ENCODE data around the gene IL32. TPM values are rescaled to one million over a fixed set of nuclear protein-coding genes. Genes with fewer than 3 reads are reported as not detected.

IL32 gene
- polyA plus RNA-seq, 2 donors = 16.5 to 19.0 TPM

- no peak overlapping the region for H3K27ac ChIP-seq (ENCODE audit: low read depth in 2 of 2, low read length in 1 of 2)
- WGBS, 2 donors = 68 to 76% methylated on average over 7 of the region's 7 CpGs
- H3K36me3 ChIP-seq (ENCODE audit: control insufficient read depth in 2 of 2, insufficient read depth in 2 of 2, low read length in 1 of 2) = no peaks in the 10 kb centered on the region
- no peaks in the 10 kb centered on the region for H3K9me3 ChIP-seq (ENCODE audit: control insufficient read depth in 2 of 2, insufficient read depth in 1 of 2, low read depth in 1 of 2, low read length in 1 of 2)
- no peak overlapping the region for H3K4me3 ChIP-seq (ENCODE audit: low read depth in 1 of 2, low read length in 2 of 2)
- H3K27me3 ChIP-seq (ENCODE audit: control insufficient read depth in 1 of 2, insufficient read depth in 2 of 2, low read length in 2 of 2) = no peaks in the 10 kb centered on the region
- peaks cover 0 to 3% of the 10 kb centered on the region in 2 donors for H3K4me1 ChIP-seq (ENCODE audit: control insufficient read depth in 2 of 2, insufficient read depth in 2 of 2, low read length in 1 of 2)
Measured at GRCh38 chr16:3088450-3088849, 23.0 kb downstream of the IL32 start.

DNA sequence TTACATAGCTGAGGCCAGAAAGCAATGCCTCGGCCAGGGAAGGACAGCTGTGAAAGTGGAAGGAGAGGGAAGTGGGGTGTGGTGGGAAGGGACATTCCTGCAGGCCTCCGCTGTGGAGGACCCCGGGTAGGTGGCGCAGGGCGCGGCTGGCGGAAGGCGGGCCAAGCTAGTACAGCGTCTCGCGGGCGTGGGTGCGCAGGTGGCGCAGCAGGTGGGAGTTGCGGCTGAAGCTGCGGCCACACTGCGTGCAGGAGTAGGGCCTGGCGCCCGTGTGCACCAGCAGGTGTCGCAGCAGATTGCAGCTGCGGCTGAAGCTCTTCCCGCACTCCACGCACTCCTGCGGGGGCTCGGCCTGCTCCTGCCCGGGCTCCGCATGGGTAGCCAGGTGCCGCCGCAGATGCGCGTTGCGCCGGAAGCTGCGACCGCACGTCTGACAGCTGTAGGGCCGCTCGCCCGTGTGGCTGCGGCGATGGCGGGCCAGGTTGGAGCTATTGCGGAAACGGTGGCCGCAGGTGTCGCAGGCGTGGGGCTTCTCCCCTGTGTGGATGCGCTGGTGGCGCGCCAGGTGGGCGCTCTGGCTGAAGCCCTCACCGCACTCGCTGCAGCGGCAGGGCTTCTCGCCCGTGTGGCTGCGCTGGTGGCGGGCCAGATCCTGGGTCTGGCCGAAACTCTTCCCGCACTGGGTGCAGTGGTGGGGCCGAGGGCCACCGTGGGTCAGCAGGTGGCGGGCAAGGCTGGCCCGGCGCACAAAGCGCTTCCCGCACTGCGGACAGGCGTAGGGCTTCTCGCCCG lies 23.7 kb downstream of the IL32 start:
- no peak overlapping the region for H3K4me3 ChIP-seq (ENCODE audit: low read depth in 1 of 2, low read length in 2 of 2)
- peaks cover 0 to 3% of the 10 kb centered on the region in 2 donors for H3K4me1 ChIP-seq (ENCODE audit: control insufficient read depth in 2 of 2, insufficient read depth in 2 of 2, low read length in 1 of 2)
- H3K27me3 ChIP-seq (ENCODE audit: control insufficient read depth in 1 of 2, insufficient read depth in 2 of 2, low read length in 2 of 2) = no peaks in the 10 kb centered on the region
- H3K36me3 ChIP-seq (ENCODE audit: control insufficient read depth in 2 of 2, insufficient read depth in 2 of 2, low read length in 1 of 2) = no peaks in the 10 kb centered on the region
- no peak overlapping the region for H3K27ac ChIP-seq (ENCODE audit: low read depth in 2 of 2, low read length in 1 of 2)
- H3K9me3 ChIP-seq (ENCODE audit: control insufficient read depth in 2 of 2, insufficient read depth in 1 of 2, low read depth in 1 of 2, low read length in 1 of 2) = no peaks in the 10 kb centered on the region
- 95 to 97% methylated on average over 66 to 71 of the region's 71 CpGs for WGBS, 2 donors

- Histone ChIP-seq H3K36me3 (ENCODE audit: control insufficient read depth in 2 of 2, insufficient read depth in 2 of 2, low read length in 1 of 2) (no peaks in the 10 kb centered on the region), H3K4me1 (ENCODE audit: control insufficient read depth in 2 of 2, insufficient read depth in 2 of 2, low read length in 1 of 2) (peaks cover 0 to 3% of the 10 kb centered on the region in 2 donors), H3K27me3 (ENCODE audit: control insufficient read depth in 1 of 2, insufficient read depth in 2 of 2, low read length in 2 of 2) (no peaks in the 10 kb centered on the region), H3K27ac (ENCODE audit: low read depth in 2 of 2, low read length in 1 of 2) (no peak overlapping the region), H3K9me3 (ENCODE audit: control insufficient read depth in 2 of 2, insufficient read depth in 1 of 2, low read depth in 1 of 2, low read length in 1 of 2) (no peaks in the 10 kb centered on the region), H3K4me3 (ENCODE audit: low read depth in 1 of 2, low read length in 2 of 2) (no peak overlapping the region)
- 96% methylated on average over 81 of the region's 81 CpGs for WGBS, 2 donors
Measured at GRCh38 chr16:3089717-3090592, 24.5 kb downstream of the IL32 start.

DNA sequence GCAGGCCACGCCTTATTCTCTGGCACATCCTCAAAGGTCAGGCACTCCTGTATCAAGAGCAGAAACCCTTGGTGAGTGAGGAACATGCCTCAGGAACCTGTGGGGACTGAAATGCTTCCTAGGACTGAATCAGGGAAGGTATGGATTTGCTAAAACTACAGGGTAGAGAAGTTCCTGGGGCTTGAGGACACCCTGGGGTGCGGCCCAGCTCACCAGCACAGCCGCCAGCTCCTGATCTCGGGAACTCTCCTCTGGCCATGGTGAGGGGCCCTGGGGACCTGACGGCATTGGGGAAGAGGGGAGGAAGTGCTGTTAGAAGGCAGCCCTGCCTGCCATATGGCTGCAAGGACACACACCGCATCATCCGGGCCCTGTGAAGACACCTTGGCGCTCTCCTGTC lies 26.1 kb downstream of the IL32 start:
- Histone ChIP-seq H3K9me3 (ENCODE audit: control insufficient read depth in 2 of 2, insufficient read depth in 1 of 2, low read depth in 1 of 2, low read length in 1 of 2) (no peaks in the 10 kb centered on the region), H3K27me3 (ENCODE audit: control insufficient read depth in 1 of 2, insufficient read depth in 2 of 2, low read length in 2 of 2) (no peaks in the 10 kb centered on the region), H3K4me3 (ENCODE audit: low read depth in 1 of 2, low read length in 2 of 2) (no peak overlapping the region), H3K27ac (ENCODE audit: low read depth in 2 of 2, low read length in 1 of 2) (no peak overlapping the region), H3K36me3 (ENCODE audit: control insufficient read depth in 2 of 2, insufficient read depth in 2 of 2, low read length in 1 of 2) (no peaks in the 10 kb centered on the region), H3K4me1 (ENCODE audit: control insufficient read depth in 2 of 2, insufficient read depth in 2 of 2, low read length in 1 of 2) (peaks cover 0 to 3% of the 10 kb centered on the region in 2 donors)
- WGBS, 2 donors = 85 to 88% methylated on average over 8 of the region's 8 CpGs

GRCh38 chr16:3092501-3092941 lies 27.1 kb downstream of the IL32 start:
- WGBS, 2 donors = 58 to 60% methylated on average over 19 to 20 of the region's 20 CpGs
- Histone ChIP-seq H3K36me3 (ENCODE audit: control insufficient read depth in 2 of 2, insufficient read depth in 2 of 2, low read length in 1 of 2) (no peaks in the 10 kb centered on the region), H3K9me3 (ENCODE audit: control insufficient read depth in 2 of 2, insufficient read depth in 1 of 2, low read depth in 1 of 2, low read length in 1 of 2) (no peaks in the 10 kb centered on the region), H3K27ac (ENCODE audit: low read depth in 2 of 2, low read length in 1 of 2) (no peak overlapping the region), H3K4me3 (ENCODE audit: low read depth in 1 of 2, low read length in 2 of 2) (no peak overlapping the region), H3K27me3 (ENCODE audit: control insufficient read depth in 1 of 2, insufficient read depth in 2 of 2, low read length in 2 of 2) (no peaks in the 10 kb centered on the region), H3K4me1 (ENCODE audit: control insufficient read depth in 2 of 2, insufficient read depth in 2 of 2, low read length in 1 of 2) (no peaks in the 10 kb centered on the region)

DNA sequence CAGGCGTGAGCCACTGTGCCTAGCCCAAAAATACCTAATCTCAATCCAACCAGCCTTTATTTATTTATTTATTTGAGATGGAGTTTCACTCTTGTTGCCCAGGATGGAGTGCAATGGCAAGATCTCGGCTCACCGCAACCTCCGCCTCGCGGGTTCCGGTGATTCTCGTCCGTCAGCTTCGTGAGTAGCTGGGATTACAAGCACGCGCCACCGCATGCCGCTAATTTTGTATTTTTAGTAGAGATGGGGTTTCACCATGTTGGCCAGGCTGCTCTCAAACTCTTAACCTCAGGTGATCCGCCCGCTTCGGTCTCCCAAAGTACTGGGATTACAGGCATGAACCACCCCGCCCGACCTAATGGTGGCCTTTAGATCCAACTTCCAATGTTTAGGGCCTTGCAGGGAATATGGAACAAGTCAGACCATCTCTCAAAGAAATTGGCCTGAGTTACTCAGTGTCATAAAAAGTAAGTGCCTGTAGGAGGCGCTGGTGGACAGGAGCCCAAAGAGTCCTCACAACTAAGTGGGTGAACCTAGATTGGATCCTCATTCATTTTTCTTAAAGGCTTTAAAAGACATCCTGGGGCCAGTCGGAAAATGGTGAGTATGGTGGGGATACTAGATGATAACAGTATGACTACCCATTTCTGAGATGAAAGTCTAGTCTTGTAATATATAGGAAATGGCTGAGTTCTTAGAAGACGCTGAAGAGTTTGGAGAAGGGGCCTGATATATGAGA lies 29.0 kb downstream of the IL32 start:
- Histone ChIP-seq H3K9me3 (ENCODE audit: control insufficient read depth in 2 of 2, insufficient read depth in 1 of 2, low read depth in 1 of 2, low read length in 1 of 2) (no peaks in the 10 kb centered on the region), H3K36me3 (ENCODE audit: control insufficient read depth in 2 of 2, insufficient read depth in 2 of 2, low read length in 1 of 2) (no peaks in the 10 kb centered on the region), H3K4me1 (ENCODE audit: control insufficient read depth in 2 of 2, insufficient read depth in 2 of 2, low read length in 1 of 2) (peaks cover 0 to 1% of the 10 kb centered on the region in 2 donors), H3K27ac (ENCODE audit: low read depth in 2 of 2, low read length in 1 of 2) (no peak overlapping the region), H3K27me3 (ENCODE audit: control insufficient read depth in 1 of 2, insufficient read depth in 2 of 2, low read length in 2 of 2) (no peaks in the 10 kb centered on the region), H3K4me3 (ENCODE audit: low read depth in 1 of 2, low read length in 2 of 2) (no peak overlapping the region)
- WGBS, 2 donors = 83 to 89% methylated on average over 22 of the region's 22 CpGs

DNA sequence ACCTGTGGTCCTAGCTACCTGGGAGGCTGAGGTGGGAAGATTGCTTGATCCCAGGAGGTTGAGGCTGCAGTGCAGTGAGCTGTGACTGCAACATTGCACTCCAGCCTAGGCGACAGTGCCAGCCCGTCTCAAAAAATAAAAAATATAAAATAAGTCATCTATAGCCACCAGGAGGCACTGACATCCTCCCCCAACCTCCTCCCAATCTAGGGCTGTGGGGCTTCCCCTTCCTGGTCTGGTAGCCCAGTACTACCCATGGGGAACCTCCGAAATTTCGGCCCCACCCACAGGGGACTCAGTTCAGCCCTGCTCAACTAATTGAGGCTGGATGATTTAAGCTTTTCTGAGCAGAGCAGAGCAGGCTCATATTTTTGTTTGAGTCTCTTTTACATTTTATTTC lies 30.4 kb downstream of the IL32 start:
- Histone ChIP-seq H3K27ac (ENCODE audit: low read depth in 2 of 2, low read length in 1 of 2) (no peak overlapping the region), H3K9me3 (ENCODE audit: control insufficient read depth in 2 of 2, insufficient read depth in 1 of 2, low read depth in 1 of 2, low read length in 1 of 2) (peaks cover 0 to 4% of the 10 kb centered on the region in 2 donors), H3K36me3 (ENCODE audit: control insufficient read depth in 2 of 2, insufficient read depth in 2 of 2, low read length in 1 of 2) (no peaks in the 10 kb centered on the region), H3K4me3 (ENCODE audit: low read depth in 1 of 2, low read length in 2 of 2) (no peak overlapping the region), H3K27me3 (ENCODE audit: control insufficient read depth in 1 of 2, insufficient read depth in 2 of 2, low read length in 2 of 2) (no peaks in the 10 kb centered on the region), H3K4me1 (ENCODE audit: control insufficient read depth in 2 of 2, insufficient read depth in 2 of 2, low read length in 1 of 2) (peaks cover under 1 to 9% of the 10 kb centered on the region in 2 donors)
- WGBS, 2 donors = 26 to 40% methylated on average over 4 of the region's 4 CpGs

- H3K4me1 ChIP-seq (ENCODE audit: control insufficient read depth in 2 of 2, insufficient read depth in 2 of 2, low read length in 1 of 2) = peaks cover 3 to 13% of the 10 kb centered on the region in 2 donors
- WGBS, 2 donors = 80 to 84% methylated on average over 6 of the region's 6 CpGs
- no peaks in the 10 kb centered on the region for H3K27me3 ChIP-seq (ENCODE audit: control insufficient read depth in 1 of 2, insufficient read depth in 2 of 2, low read length in 2 of 2)
- H3K4me3 ChIP-seq (ENCODE audit: low read depth in 1 of 2, low read length in 2 of 2) = no peak overlapping the region
- H3K9me3 ChIP-seq (ENCODE audit: control insufficient read depth in 2 of 2, insufficient read depth in 1 of 2, low read depth in 1 of 2, low read length in 1 of 2) = peaks cover 0 to 4% of the 10 kb centered on the region in 2 donors
- no peaks in the 10 kb centered on the region for H3K36me3 ChIP-seq (ENCODE audit: control insufficient read depth in 2 of 2, insufficient read depth in 2 of 2, low read length in 1 of 2)
- no peak overlapping the region for H3K27ac ChIP-seq (ENCODE audit: low read depth in 2 of 2, low read length in 1 of 2)
Measured at GRCh38 chr16:3096362-3096761, 30.9 kb downstream of the IL32 start.

DNA sequence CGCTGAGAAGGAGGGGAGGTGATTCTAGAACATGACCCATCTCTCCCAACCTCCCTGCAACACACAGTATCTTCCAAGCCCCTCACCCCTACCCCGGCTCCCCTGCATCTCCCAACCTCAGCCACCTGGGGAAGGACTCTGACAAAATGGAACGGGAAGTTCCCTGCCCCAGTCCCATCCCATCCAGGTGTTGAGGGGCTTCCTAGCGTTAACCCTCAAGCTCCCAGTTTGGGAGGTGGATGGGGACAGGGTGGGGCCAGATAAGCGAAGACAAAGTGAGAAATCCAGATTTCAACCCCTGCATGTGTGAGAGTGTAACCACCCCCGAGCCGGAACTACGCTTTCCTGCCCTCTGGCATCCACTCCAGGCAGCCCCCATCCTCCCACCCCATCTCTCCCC lies 31.8 kb downstream of the IL32 start:
- WGBS, 2 donors = 53 to 62% methylated on average over 8 of the region's 8 CpGs
- H3K27me3 ChIP-seq (ENCODE audit: control insufficient read depth in 1 of 2, insufficient read depth in 2 of 2, low read length in 2 of 2) = no peaks in the 10 kb centered on the region
- no peaks in the 10 kb centered on the region for H3K36me3 ChIP-seq (ENCODE audit: control insufficient read depth in 2 of 2, insufficient read depth in 2 of 2, low read length in 1 of 2)

More for the DNA sequence above, 31.8 kb downstream of the IL32 start:
- Histone ChIP-seq H3K9me3 (ENCODE audit: control insufficient read depth in 2 of 2, insufficient read depth in 1 of 2, low read depth in 1 of 2, low read length in 1 of 2) (peaks cover 0 to 4% of the 10 kb centered on the region in 2 donors), H3K27ac (ENCODE audit: low read depth in 2 of 2, low read length in 1 of 2) (no peak overlapping the region), H3K4me1 (ENCODE audit: control insufficient read depth in 2 of 2, insufficient read depth in 2 of 2, low read length in 1 of 2) (peaks cover 3 to 13% of the 10 kb centered on the region in 2 donors), H3K4me3 (ENCODE audit: low read depth in 1 of 2, low read length in 2 of 2) (no peak overlapping the region)

Measured in esophagus (tissue), 2 donors.